Measurements from ENCODE around the gene STARD9.
"Not testable (repeated sequence)": the region's sequence is repeated elsewhere in the genome, so short reads cannot be mapped to it uniquely, and the experiment has no call there.

STARD9 gene

DNA sequence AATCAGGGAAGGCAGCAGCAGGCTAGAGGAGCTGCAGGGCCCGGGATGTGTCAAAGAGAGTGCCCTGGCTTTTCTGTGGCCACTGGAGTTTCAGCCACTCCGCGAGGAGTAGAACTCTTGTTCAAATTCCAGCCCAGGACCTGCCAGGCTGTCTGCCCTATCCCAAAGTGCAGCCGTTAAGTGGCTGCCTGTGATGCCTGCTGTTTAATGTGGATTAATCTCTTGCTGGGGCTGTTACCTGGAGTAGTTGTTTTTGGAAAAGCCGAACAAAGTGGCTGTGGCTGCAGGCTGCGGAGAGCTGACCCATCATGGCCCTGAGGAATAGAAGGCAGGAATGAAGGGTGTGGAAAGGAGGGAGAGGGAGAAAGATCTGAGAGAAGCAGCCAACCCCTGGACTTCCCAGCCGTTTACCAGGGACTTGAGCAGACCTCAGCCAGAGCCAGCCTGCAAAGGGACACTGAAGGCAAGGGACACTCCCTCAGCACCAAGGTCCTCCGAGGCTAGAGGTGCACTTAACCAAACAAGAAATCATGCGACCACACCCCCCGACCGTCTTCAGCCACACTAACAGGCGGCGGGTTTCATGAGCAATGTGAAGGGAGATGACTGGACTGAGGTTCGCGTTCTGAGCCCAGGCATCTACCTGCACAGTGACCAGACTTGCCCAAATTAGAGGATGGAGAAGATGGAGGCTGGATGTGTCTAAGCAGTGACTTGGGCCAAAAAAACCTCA lies 156.9 kb downstream of the STARD9 start:
- no peak for DNase-seq

DNA sequence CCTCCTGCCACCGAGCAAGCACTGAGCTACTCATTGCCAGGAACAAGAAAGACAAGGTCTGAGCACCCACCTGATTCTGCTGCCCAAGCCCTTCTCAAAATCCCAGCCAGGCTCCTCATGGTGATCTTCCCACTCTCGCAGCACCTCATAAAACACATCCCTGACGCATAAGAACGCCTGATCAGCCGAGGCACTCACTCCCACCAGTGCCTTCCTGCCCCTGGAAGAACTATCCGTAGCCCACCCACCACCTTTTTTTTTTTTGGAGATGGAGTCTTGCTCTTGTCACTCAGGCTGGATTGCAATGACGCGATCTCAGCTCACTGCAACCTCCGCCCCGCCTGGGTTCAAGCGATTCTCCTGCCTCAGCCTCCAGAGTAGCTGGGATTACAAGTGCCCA lies 157.6 kb downstream of the STARD9 start:
- no peak for DNase-seq

GRCh38 chr15:42734076-42734672 lies 158.8 kb downstream of the STARD9 start:
- DNase-seq: no peak

DNA sequence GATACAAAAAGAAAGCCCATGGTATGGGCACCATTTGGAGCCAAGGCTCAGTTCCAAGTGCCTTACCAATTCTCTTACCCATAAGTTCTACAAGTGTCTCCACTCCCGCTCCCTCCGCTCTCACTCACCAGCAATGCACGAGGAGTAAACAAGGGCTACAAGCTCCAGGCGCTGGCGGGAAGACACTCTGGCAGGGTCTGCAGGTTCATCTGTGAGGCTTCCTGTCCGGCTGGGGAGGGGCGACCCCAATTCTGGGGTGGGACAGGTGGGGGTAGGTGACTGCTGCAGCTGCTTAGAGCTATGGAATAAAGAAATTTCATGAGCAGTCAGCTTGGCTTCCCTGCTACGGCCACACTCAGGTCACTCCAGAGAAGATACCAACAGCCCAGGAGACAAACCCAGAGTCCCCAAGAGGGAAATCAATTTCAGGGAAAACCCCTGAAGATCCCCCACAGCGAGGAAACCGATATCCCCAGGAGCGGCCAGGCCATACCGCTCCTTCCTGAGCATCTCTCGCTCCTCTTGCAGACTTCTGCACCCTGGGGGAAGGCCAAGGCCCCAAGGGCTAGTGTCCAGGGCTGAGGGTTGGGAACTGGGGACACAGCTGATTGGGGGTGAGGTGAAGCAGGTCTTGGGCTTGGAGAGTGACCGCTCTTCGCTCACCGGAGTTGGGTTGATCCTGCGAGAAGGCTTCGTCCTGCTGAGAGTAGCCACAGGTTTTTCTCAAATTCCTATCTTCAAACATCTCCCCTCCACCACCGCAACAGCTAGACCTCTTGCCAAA lies 160.2 kb downstream of the STARD9 start:
- DNase-seq: no peak

- peak; percentile 49 for DNase-seq
Measured at GRCh38 chr15:42736178-42736792, 160.9 kb downstream of the STARD9 start.

DNA sequence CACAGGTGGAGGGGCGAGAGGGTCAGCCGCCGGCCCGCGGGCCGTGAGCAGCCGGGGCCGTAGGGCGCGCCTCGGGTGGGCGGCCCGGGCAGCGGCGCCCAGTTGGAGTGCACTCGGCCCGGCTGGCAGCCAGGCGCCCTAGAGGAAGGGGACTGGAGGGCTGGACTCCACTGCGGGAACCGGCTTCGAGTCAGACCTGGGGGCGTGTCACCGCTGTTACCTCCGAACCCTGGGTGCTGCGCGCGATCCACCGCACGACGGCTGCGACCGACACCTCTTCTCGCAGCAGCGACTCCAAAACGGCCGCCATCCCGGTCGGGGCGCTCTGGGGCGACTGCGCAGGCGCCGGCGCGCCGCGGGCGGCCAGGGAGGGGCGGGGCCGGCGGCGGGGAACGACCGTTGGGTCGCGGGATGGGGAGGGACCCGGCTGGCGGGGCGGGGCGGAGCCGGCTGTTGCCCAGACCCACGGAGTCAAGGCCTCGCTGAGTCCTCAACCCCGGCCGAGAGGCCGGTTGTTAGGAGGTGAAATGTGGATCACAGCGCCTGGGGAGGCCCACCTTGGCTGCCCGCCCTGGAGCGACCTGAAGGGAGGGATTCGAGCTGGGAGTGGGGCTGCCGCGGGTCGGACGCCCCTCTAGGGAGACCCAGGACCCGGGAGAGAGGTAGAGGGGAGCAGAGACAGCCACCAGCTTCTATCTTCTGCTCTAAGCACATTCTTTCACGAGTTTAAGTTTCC lies 161.6 kb downstream of the STARD9 start, which contains the start of gene CDAN1:
Gene CDAN1 (minus strand): TSS at position 336 of the 736 bp plus-strand sequence. CDS start 26 bp downstream, at position 310.
- peak; percentile 84 for DNase-seq

DNA sequence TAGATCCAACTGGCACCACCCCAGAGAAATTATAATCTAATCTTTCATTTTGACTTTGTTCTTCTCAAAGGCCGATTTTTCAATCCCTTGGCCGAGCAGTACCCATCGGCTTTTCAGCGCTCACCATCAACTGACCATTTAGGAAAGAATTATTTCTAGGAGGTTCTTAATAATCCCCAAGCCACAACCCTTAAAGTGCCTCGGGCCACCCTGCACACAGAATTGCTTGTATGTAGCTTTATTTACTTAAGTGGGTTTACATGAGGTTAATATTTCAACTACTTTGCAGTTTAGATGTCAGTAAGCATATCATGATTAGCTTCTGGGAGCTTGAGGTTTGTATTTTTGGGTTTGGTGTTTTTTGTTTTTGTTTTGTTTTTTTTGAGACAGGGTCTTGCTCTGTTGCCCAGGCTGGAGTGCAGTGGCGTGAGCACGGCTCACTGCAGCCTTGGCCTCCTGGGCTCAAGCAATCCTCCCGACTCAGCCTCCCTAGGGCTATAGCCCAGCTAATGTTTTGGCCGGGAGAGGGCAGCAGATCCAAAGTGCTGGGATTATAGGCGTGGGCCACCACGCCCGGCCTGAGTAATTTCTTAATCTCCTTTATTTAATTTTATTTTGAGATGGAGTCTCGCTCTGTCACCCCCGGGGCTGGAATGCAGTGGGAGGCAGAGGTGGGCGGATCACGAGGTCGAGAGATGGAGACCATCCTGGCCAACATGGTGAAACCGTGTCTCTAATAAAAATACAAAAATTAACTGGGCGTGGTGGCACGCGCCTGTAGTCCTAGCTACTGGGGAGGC lies 162.3 kb downstream of the STARD9 start:
- DNase-seq: peak; percentile 56

DNA sequence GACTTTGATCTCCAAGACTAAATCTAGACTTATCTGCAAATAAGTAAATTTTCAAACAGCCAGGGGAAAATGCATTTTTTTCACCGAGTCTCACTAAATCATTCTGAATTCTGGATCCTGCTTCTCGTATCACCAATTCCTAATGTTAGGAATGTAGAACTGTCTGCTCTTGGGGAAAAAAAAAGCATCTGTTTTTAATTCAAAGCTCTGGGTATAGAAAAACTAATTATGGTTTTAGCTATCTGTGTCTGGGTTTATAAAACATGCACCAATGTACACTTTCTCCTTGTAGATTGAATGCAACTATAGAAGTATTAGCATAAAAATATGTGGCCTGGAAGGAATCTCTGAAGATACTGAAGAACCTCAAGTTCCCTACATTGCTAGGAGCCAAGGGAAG lies 166.3 kb downstream of the STARD9 start:
- DNase-seq: no peak

DNA sequence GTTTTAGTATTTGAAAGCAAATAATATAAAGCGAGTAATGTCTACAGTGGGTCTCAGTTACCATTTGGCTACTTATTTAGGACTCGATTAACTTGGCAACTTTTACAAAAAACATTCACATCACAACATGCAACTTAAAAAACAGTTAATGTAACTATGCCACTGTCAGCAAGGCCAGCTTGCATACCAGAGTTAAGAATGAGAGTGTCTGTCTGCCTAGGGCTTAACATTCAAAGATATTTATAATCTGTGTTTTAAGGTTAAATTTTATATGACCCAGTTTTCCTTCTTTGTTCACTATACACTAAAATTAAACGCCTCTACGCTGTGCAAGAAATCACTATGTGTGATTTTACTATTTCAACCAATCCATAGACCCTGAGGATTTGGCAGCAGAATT lies 166.7 kb downstream of the STARD9 start:
- no peak for DNase-seq

DNA sequence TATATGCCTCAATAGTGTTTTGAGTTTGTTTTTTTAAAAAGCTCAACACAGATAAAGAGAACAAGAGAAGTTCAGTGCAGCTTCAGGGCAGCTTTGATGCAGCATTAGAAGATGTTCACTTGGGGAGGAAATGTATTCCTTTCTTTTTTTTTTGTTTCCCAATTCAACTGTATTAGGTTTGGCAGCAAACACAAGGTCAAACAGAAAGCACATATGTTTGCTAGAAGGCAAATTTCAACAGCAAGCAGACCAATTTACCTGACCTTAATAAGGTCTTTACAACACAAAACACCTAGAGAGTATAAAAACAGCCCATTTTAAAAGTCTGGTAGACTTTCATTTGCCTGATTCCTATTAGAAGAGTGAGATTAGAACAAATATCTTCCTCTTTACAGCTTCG lies 168.8 kb downstream of the STARD9 start:
- DNase-seq: no peak

DNA sequence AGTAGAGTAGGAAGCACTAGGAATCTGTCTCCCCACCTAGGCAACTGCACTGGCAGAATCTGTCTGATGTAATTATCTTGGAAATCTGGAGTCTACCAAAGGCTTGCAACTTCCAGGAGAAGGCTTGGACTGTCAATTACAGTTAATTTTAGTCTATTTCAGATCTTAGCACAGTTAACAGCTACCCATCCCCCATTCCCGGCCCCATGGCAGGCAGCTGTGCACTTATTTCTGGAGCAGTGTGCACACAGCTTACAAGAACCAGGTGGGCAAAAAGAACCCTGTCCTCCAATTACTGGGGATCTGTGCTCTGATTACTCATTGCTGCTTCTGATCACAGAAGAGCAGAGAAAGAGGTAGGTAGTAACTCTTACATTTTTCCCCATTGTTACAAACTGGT lies 173.9 kb downstream of the STARD9 start:
- DNase-seq: peak; percentile 4

DNA sequence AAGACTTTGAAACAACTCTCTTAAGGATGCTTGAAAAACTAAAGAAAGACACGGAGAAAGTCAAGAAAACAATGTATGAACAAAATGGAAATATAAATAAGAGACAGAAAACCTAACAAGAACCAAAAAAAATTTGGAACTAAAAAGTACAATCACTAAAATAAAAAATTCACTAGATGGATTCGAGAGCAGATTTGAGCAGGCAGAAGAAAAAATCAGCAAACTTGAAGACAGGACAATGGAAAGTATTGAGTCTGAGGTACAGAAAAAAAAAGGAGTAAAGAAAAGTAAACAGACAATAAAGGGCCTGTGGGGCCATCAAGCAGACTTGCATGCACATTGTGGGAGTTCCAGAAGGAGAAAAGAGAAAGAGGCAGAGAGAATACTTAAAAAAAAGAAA lies 174.9 kb downstream of the STARD9 start:
- DNase-seq: no peak

- peak; percentile 46 for DNase-seq
Measured at GRCh38 chr15:42759093-42759492, 183.7 kb downstream of the STARD9 start.

DNA sequence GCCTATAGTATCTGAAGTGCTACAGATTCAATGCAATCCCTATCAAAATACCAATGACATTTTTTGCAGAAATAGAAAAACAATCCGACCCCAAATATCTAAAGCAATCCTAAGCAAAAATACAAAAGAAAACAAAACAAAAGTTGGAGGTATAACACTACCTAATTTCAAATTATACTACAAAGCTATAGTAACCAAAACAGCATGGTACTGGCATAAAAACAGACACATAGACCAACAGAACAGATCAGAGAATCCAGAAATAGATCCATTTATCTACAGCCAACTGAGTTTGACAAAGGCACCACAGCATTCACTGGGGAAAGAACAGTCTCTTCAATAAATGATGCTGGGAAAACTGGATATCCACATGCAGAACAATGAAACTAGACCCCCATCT lies 185.4 kb downstream of the STARD9 start:
- DNase-seq: no peak

DNA sequence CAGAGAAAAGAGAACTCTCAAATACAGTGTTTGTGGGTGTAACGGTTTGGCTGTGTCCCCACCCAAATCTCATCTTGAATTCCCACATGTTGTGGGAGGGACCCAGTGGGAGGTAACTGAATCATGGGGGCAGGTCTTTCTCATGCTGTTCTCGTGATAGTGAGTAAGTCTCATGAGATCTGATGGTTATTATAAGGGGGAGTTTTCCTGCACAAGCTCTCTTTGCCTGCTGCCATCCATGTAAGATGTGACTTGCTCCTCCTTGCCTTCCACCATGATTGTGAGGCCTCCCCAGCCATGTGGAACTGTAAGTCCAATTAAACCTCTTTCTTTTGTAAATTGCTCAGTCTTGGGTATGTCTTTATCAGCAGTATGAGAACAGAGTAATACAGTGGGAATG lies 186.4 kb downstream of the STARD9 start:
- not testable (repeated sequence) for DNase-seq

- DNase-seq: peak; percentile 76
Measured at GRCh38 chr15:42764154-42764731, 188.8 kb downstream of the STARD9 start.

DNA sequence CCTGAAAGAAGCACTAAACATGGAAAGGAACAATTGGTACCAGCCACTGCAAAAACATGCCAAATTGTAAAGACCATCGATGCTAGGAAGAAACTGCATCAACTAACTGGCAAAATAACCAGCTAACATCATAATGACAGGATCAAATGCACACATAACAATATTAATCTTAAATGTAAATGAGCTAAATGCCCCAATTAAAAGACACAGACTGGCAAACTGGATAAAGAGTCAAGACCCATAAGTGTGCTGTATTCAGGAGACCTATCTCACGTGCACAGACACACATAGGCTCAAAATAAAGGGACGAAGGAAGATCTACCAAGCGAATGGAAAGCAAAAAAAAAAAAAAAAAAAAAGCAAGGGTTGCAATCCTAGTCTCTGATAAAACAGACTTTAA lies 190.7 kb downstream of the STARD9 start:
- not testable (repeated sequence) for DNase-seq
